Thyroid gland (tissue), 4 donors: ENCODE measurements around the gene CAPN13.

ENCODE experiments used
- CTCF ChIP-seq, 6 experiments: fragments of 200-600 bp in 3 of 6; fragments of 450-650 bp in 3 of 6; sonication (generic) in 3 of 6; IDR thresholded peaks; one replicate each; pipeline ENCODE4 v1.5.1; 2016 to 2019; ENCODE audit warnings: antibody characterized with exemption in 6 of 6, mild to moderate bottlenecking in 2 of 6, inconsistent platforms in 1 of 6, moderate library complexity in 1 of 6
- POLR2A ChIP-seq, 2 donors: fragments of 450-650 bp; IDR thresholded peaks; one replicate each; pipeline ENCODE4 v1.6.1; 2017; ENCODE audit warnings: antibody characterized with exemption in 2 of 2, mild to moderate bottlenecking in 2 of 2, moderate library complexity in 1 of 2

- no peak for TF ChIP-seq CTCF (IDR thresholded peaks at IDR 0.05)
- TF ChIP-seq POLR2A (IDR thresholded peaks at IDR 0.05) = no peak
Observed at GRCh38 chr2:30722936-30723725, 84.1 kb downstream of the CAPN13 start.
